HG03469 (cell line): Measurements from ENCODE around the gene FCN2.

Experiments used
- ATAC-seq: cut with Tn5 transposase; IDR thresholded peaks from one replicate; pipeline ENCODE4 v1.9.1; 2021; ENCODE audit warnings: mild to moderate bottlenecking, moderate library complexity, moderate number of reproducible peaks; ENCODE audit not compliant: unreplicated experiment

The FCN2 gene

GRCh38 chr9:134867917-134868750 lies 12.5 kb upstream of the FCN2 start:
- ATAC-seq = no peak

- ATAC-seq = no peak
Measured at GRCh38 chr9:134868751-134869553, 11.7 kb upstream of the FCN2 start.

- ATAC-seq = no peak
Measured at GRCh38 chr9:134869554-134870300, 10.9 kb upstream of the FCN2 start.

GRCh38 chr9:134870301-134870694 lies 10.3 kb upstream of the FCN2 start:
- no peak for ATAC-seq

- no peak for ATAC-seq
Measured at GRCh38 chr9:134870746-134871662, 9.6 kb upstream of the FCN2 start.

GRCh38 chr9:134871697-134872340 lies 8.8 kb upstream of the FCN2 start:
- no peak for ATAC-seq

GRCh38 chr9:134872482-134873231 lies 8.0 kb upstream of the FCN2 start:
- ATAC-seq = no peak

- ATAC-seq = no peak
Measured at GRCh38 chr9:134875371-134875770, 5.2 kb upstream of the FCN2 start.

GRCh38 chr9:134877541-134877940 lies 3.1 kb upstream of the FCN2 start:
- ATAC-seq = no peak

- no peak for ATAC-seq
Measured at GRCh38 chr9:134879664-134880483, 736 bp upstream of the FCN2 start.

GRCh38 chr9:134881313-134881670 lies 682 bp downstream of the FCN2 start:
- ATAC-seq = no peak

- no peak for ATAC-seq
Measured at GRCh38 chr9:134882204-134882785, 1.7 kb downstream of the FCN2 start.

- ATAC-seq = no peak
Measured at GRCh38 chr9:134883040-134883782, 2.6 kb downstream of the FCN2 start.

GRCh38 chr9:134884492-134884891 lies 3.9 kb downstream of the FCN2 start:
- ATAC-seq = no peak

- ATAC-seq = no peak
Measured at GRCh38 chr9:134885001-134885678, 4.5 kb downstream of the FCN2 start.

GRCh38 chr9:134885679-134886412 lies 5.2 kb downstream of the FCN2 start:
- ATAC-seq = no peak
